Parathyroid adenoma (tissue), 2 donors: ENCODE data around the gene MAPK13.
A peak's percentile ranks its signal among the peaks of the same experiment; 100 is the strongest.

ENCODE experiments used
- H2AFZ ChIP-seq: fragments of 300-600 bp; sonication (generic); one replicate; pipeline ENCODE4 v1.7.0; 2017; ENCODE audit warnings: antibody characterized with exemption, mild to moderate bottlenecking
- H3K27ac ChIP-seq: fragments of 300-600 bp; sonication (generic); one replicate; pipeline ENCODE4 v1.7.0; 2017
- H3K27me3 ChIP-seq: fragments of 300-600 bp; sonication (generic); one replicate; pipeline ENCODE4 v1.7.0; 2017; ENCODE audit warnings: low read length; ENCODE audit not compliant: control insufficient read depth, insufficient read depth
- H3K36me3 ChIP-seq: fragments of 300-600 bp; sonication (generic); one replicate; pipeline ENCODE4 v1.7.0; 2017; ENCODE audit warnings: low read length; ENCODE audit not compliant: control insufficient read depth, insufficient read depth
- H3K4me1 ChIP-seq: fragments of 300-600 bp; sonication (generic); one replicate; pipeline ENCODE4 v1.7.0; 2017; ENCODE audit warnings: control low read depth
- H3K4me2 ChIP-seq: fragments of 300-600 bp; sonication (generic); one replicate; pipeline ENCODE4 v1.7.0; 2017; ENCODE audit warnings: low read length
- H3K4me3 ChIP-seq: fragments of 300-600 bp; sonication (generic); one replicate; pipeline ENCODE4 v1.7.0; 2017; ENCODE audit warnings: low read depth, low read length
- H3K79me2 ChIP-seq: fragments of 300-600 bp; sonication (generic); one replicate; pipeline ENCODE4 v1.7.0; 2017; ENCODE audit warnings: control low read depth
- H3K9ac ChIP-seq: fragments of 300-600 bp; sonication (generic); one replicate; pipeline ENCODE4 v1.7.0; 2017; ENCODE audit warnings: mild to moderate bottlenecking
- H3K9me3 ChIP-seq: fragments of 300-600 bp; sonication (generic); one replicate; pipeline ENCODE4 v1.7.0; 2017; ENCODE audit warnings: low read length; ENCODE audit not compliant: control insufficient read depth
- TF ChIP-seq, protein P1 (sequence below): fragments of 300-600 bp; sonication (generic); IDR thresholded peaks from one replicate; pipeline ENCODE4 v1.7.0; 2017; ENCODE audit warnings: antibody characterized with exemption, mild to moderate bottlenecking
- donor health status: primary hyperparathyroidism.

MAPK13 gene

GRCh38 chr6:36120018-36120417 lies 10.3 kb upstream of the MAPK13 start:
- Histone ChIP-seq H3K27me3 (no peaks in the 10 kb centered on the region), H3K36me3 (no peaks in the 10 kb centered on the region), H3K9ac (no peak overlapping the region), H3K9me3 (no peaks in the 10 kb centered on the region), H3K4me2 (no peak overlapping the region), H3K27ac (peak overlapping the region; percentile 64), H3K4me1 (peaks cover 39% of the 10 kb centered on the region), H3K79me2 (no peaks in the 10 kb centered on the region), H3K4me3 (no peak overlapping the region), H2AFZ (no peak overlapping the region)
- TF ChIP-seq, protein P1, sequence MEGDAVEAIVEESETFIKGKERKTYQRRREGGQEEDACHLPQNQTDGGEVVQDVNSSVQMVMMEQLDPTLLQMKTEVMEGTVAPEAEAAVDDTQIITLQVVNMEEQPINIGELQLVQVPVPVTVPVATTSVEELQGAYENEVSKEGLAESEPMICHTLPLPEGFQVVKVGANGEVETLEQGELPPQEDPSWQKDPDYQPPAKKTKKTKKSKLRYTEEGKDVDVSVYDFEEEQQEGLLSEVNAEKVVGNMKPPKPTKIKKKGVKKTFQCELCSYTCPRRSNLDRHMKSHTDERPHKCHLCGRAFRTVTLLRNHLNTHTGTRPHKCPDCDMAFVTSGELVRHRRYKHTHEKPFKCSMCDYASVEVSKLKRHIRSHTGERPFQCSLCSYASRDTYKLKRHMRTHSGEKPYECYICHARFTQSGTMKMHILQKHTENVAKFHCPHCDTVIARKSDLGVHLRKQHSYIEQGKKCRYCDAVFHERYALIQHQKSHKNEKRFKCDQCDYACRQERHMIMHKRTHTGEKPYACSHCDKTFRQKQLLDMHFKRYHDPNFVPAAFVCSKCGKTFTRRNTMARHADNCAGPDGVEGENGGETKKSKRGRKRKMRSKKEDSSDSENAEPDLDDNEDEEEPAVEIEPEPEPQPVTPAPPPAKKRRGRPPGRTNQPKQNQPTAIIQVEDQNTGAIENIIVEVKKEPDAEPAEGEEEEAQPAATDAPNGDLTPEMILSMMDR = no peak

DNA sequence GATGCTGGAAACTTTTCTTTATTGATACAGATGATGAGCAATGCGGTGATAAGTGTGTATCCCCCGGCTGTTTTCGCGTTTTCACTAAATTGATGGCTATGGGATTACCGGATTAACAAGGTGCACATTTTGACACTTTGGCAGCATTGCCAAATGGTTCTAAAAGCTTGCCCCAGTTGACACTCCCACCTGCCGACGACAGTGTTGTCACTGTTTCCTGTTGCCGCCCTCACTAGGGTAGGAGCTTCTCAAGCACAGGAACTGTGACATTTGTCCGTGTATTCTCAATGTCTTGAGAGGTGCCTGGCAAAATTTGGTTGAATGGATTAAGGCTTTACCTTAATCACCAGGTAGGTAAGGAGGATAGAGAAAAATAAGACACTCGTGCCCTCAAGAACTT lies 9.8 kb upstream of the MAPK13 start:
- no peaks in the 10 kb centered on the region for H3K27me3 ChIP-seq
- H3K4me1 ChIP-seq = peaks cover 39% of the 10 kb centered on the region
- peak overlapping the region; percentile 51 for H2AFZ ChIP-seq
- peak overlapping the region; percentile 64 for H3K27ac ChIP-seq
- TF ChIP-seq, protein P1 = no peak
- H3K9me3 ChIP-seq = no peaks in the 10 kb centered on the region
- H3K4me2 ChIP-seq = peak overlapping the region; percentile 39
- H3K36me3 ChIP-seq = no peaks in the 10 kb centered on the region
- no peaks in the 10 kb centered on the region for H3K79me2 ChIP-seq
- no peak overlapping the region for H3K9ac ChIP-seq
- no peak overlapping the region for H3K4me3 ChIP-seq

DNA sequence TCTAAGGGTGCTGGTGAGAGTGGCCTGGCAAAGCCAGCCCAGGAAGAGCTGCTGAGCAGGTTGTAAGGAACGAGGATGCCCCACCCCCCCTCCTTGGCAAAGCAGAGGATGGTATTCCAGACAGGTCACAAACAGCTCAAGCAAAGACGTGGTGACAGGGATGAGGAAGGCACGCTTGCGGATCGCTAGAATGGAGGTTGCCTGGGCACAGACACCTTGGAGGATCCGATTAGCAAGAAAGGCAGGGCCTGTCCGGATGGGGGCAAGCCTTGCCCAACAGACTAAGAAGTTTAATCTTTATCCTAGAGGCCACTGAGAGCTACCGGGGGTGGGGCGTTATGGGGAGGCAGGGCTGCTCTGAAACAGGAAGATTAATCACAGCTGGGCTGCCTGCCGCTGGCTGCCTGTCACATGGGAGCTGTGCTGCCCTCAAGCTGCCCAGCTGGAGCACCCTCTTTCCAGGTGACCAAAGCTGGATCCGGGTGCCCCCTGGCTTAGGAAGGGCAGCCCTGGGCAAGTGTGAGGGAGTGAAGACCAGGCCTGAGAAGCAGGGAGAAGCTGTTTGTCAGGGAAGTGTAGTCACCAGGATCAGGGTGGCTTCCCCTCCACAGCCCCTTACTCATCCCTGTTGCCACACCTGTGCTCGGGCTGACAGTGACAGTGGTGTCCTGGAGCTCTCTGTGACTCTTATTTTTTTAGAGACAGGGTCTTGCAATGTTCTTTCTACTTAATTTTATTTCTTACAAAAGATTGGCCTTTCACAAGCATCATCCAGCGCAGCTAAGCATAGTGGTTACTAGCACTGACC lies 9.1 kb upstream of the MAPK13 start:
- Histone ChIP-seq H3K9ac (no peak overlapping the region), H3K4me2 (peak overlapping the region; percentile 39), H3K36me3 (no peaks in the 10 kb centered on the region), H3K4me3 (no peak overlapping the region), H3K27me3 (no peaks in the 10 kb centered on the region), H3K27ac (peak overlapping the region; percentile 64), H3K9me3 (no peaks in the 10 kb centered on the region), H2AFZ (peak overlapping the region; percentile 51), H3K79me2 (no peaks in the 10 kb centered on the region), H3K4me1 (peaks cover 39% of the 10 kb centered on the region)
- TF ChIP-seq, protein P1 = no peak

DNA sequence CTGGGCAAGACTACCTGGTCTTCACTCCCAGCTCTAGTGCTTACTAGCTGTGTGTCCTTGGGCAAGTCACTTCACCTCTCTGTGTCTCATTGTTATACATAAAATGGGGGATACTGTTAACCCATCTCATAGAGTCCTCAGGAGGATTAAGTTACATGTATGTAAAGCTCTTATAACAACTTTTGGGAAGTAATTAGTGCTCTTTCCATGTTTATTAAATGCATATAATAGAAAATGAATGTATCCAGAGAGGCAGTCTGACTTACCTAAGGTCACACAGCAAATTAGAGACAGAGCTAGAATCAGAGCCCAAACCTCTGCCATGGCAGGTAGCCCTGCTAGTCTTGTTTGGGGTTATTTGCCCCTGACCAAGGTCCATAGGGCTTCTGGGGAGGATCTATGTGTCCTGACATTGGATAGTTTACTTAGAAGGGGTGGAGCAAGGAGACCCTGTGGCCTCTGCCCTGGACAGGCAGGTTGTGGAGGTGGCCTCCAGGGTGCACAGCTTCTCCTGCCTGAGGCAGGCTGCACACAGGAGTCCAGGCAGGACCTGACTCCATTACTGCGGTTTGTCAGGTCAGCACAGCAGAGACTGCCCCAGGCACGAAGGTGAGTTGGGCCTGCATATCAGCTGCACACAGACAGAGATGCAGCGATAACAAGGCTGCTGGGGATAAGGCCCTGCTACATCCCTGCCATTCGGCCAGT lies 8.4 kb upstream of the MAPK13 start:
- Histone ChIP-seq H2AFZ (peak overlapping the region; percentile 30), H3K9ac (no peak overlapping the region), H3K27me3 (no peaks in the 10 kb centered on the region), H3K27ac (peak overlapping the region; percentile 59), H3K4me3 (no peak overlapping the region), H3K36me3 (no peaks in the 10 kb centered on the region), H3K4me1 (peaks cover 39% of the 10 kb centered on the region), H3K9me3 (no peaks in the 10 kb centered on the region), H3K79me2 (no peaks in the 10 kb centered on the region), H3K4me2 (no peak overlapping the region)
- TF ChIP-seq, protein P1 = no peak
